ENCODE measurements around the gene CPT2.

The CPT2 gene

GRCh38 chr1:53196485-53197290 is at the start of gene CPT2:
CPT2 (plus strand) TSS chr1:53196824; CDS start chr1:53196944, 120 bp downstream.
- DNase-seq (ENCODE audit: extremely low spot score, insufficient read length, low read depth) = peak; percentile 99
- peak; percentile 88 for FAIRE-seq

DNA sequence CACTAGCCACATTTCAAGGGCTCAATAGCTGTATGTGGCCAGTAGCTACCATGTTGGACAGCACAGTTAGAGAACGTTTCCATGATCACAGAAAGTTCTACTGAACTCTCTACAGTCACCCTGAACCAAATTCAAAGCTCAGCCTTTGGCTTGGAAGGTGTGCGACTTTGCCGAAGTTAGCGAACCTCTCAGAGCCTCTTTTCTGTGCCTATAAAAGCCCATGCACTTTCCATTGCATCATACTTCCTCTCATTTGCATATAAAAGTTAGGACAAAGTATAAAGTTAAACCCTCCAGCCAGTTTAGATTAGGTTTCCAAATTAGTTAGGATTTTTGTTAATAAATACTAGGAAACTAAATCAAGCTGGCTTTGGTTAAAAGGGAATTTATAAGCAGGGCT is 49.5 kb upstream of the CPT2 start:
- no peak for DNase-seq (ENCODE audit: extremely low spot score, insufficient read length, low read depth)
- FAIRE-seq = no peak

GRCh38 chr1:53148123-53148522 is 48.5 kb upstream of the CPT2 start:
- FAIRE-seq = no peak
- no peak for DNase-seq (ENCODE audit: extremely low spot score, insufficient read length, low read depth)

DNA sequence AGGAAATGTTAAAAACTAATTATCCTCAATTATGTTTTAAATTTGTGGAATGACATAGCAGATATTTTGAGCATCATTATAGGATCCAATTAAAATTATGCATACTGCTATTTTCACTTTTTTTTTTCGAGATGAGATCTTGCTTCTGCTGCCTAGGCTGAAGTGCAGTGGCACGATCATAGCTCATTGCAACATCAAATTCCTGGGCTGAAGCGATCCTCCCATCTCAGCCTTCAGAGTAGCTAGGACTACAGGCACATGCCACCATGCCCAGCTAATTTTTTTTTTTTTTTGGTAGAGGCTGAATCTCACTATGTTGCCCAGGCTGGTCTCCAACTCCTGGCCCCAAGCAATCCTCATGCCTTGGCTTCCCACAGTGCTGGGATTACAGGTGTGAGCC is 42.9 kb upstream of the CPT2 start:
- FAIRE-seq (no peak), DNase-seq (ENCODE audit: extremely low spot score, insufficient read length, low read depth) (no peak)

- FAIRE-seq (no peak), DNase-seq (ENCODE audit: extremely low spot score, insufficient read length, low read depth) (no peak)
These were observed 41.7 kb upstream of the CPT2 start for GRCh38 chr1:53154859-53155438.

DNA sequence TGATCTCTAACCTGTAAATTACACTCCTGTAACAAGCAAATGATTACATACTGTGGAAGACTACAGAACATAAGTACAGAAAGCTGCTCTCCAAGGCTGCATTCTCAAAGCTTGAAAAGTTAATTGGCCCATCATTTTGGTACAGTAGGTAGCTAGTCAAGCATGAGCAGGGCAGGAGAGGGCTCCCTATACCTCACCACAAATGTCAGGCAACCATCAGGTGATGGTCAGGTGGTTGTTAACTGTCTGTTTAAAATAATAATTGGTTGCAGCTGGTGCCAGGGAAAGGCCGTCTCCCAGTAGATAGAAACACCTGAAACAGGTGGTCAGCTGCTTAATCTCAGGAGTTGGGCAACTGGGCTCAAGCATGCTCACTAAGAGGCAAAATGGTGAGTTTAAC is 41.1 kb upstream of the CPT2 start:
- DNase-seq (ENCODE audit: extremely low spot score, insufficient read length, low read depth) = no peak
- no peak for FAIRE-seq

DNA sequence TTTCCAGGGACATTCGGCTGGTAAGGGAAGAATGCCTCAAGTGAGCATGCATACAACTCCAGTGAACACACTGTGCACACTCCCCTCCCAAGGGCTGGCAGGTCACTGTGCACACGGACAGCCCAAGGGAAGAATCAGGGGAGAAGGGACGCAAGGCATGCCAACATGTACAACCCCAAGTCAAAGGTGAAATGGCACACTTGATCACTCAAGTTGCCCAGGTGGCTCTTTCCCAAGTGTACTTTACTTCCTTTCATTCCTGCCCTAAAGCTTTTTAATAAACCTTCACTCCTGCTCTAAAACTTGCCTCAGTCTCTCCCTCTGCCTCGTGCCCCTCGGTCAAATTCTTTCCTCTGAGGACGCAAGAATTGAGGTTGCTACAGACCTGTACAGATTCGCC is 40.7 kb upstream of the CPT2 start:
- DNase-seq (ENCODE audit: extremely low spot score, insufficient read length, low read depth) = no peak
- no peak for FAIRE-seq

- DNase-seq (ENCODE audit: extremely low spot score, insufficient read length, low read depth) = no peak
- no peak for FAIRE-seq
These were observed 39.8 kb upstream of the CPT2 start for GRCh38 chr1:53156783-53157182.

GRCh38 chr1:53158900-53159299 is 37.7 kb upstream of the CPT2 start:
- no peak for FAIRE-seq
- no peak for DNase-seq (ENCODE audit: extremely low spot score, insufficient read length, low read depth)

DNA sequence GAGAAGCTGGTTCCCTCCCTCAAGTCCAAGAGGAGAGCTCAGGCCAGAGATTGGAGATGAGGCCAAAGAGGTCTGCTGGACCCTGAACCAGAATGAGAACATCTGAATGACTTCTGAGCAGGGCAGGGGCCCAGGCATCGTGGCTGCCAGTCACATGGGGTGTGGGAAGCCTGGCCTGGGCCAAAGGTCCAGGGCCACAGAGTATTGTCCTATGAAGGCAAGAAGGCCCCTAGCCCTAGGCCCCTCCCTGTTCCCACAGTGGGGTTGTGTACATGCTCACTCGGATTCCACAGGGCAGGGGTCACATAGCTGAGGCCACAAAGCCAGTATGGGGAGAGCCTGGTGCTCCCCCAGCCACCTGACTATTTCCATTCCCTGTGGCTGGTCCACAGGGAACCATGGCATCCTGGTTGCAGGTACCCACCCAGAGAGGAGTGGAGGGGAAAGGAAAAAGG is 35.7 kb upstream of the CPT2 start:
- FAIRE-seq (no peak), DNase-seq (ENCODE audit: extremely low spot score, insufficient read length, low read depth) (no peak)

- DNase-seq (ENCODE audit: extremely low spot score, insufficient read length, low read depth) = no peak
- FAIRE-seq = no peak
These were observed 34.0 kb upstream of the CPT2 start for GRCh38 chr1:53162621-53163020.

GRCh38 chr1:53163291-53163768 is 33.3 kb upstream of the CPT2 start:
- DNase-seq (ENCODE audit: extremely low spot score, insufficient read length, low read depth) (no peak), FAIRE-seq (no peak)

DNA sequence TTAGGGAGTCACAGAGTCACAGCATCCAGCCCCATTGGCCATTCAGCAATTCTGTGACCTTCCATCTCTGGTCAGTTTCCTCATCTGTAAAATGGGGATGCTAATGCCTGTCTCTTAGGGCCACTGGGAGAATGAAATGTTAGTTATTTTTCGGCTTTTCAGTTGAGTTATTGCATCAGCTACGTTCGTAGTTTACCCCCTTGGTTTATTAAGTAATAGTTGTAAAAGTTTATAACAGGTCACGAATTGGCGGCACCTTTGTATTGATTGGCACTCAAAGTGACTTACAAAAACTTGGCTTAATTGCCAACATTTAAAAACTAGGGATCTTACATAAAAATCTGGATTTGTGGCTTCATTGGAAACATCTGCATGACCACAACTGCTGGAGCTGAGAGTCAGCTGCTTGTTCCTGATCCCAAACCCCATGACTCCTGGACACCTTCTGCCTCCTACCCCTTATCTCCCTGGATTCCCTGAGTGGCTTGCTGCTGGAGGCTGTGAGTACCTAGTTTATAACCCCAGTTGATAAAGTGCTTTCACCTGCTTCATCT is 31.1 kb upstream of the CPT2 start:
- DNase-seq (ENCODE audit: extremely low spot score, insufficient read length, low read depth) = no peak
- no peak for FAIRE-seq

DNA sequence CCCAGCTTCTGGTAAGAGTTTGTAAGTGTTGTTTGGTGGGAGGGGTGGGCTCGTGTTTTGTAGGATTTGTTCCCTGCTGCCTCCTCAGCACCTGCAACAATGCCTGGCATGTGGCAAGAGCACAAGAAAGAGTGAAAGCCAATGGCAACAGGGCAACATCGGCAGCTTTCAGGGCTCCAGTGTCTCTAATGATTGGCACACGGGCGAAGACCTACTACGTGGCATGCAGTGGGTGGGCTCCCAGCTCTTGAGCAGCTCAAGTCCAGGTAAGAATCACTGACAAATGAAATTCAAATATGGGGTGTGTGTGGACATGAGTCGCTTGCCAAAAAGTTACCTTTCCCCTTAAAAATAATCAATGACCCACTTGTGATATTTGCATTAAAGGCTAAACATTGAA is 30.3 kb upstream of the CPT2 start:
- no peak for DNase-seq (ENCODE audit: extremely low spot score, insufficient read length, low read depth)
- no peak for FAIRE-seq

DNA sequence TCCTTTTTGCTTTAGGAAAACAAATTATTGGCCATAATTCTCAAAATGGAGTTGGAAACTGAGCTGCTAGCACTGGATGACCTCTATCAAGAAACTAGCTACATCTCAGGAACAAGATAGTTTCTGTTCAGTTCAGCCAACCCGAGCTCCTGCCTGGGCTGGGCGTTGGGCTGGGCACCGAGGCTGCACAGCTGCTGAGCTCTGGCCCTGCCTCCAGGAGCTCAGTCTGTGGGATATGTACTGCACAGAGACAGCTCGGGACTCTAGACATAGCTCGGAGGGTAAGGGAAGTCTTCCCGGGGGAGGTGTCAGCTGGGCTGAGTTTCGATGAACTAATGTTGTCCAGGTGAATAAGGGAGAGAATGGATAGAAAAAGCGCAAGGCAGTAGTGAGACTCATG is 29.7 kb upstream of the CPT2 start:
- no peak for DNase-seq (ENCODE audit: extremely low spot score, insufficient read length, low read depth)
- FAIRE-seq = no peak

GRCh38 chr1:53172426-53173128 is 24.0 kb upstream of the CPT2 start:
- DNase-seq (ENCODE audit: extremely low spot score, insufficient read length, low read depth) = peak; percentile 32

GRCh38 chr1:53174971-53175913 is 21.4 kb upstream of the CPT2 start:
- DNase-seq (ENCODE audit: extremely low spot score, insufficient read length, low read depth) (no peak), FAIRE-seq (no peak)

More at GRCh38 chr1:53172426-53173128, 24.0 kb upstream of the CPT2 start:
- peak; percentile 69 for FAIRE-seq

DNA sequence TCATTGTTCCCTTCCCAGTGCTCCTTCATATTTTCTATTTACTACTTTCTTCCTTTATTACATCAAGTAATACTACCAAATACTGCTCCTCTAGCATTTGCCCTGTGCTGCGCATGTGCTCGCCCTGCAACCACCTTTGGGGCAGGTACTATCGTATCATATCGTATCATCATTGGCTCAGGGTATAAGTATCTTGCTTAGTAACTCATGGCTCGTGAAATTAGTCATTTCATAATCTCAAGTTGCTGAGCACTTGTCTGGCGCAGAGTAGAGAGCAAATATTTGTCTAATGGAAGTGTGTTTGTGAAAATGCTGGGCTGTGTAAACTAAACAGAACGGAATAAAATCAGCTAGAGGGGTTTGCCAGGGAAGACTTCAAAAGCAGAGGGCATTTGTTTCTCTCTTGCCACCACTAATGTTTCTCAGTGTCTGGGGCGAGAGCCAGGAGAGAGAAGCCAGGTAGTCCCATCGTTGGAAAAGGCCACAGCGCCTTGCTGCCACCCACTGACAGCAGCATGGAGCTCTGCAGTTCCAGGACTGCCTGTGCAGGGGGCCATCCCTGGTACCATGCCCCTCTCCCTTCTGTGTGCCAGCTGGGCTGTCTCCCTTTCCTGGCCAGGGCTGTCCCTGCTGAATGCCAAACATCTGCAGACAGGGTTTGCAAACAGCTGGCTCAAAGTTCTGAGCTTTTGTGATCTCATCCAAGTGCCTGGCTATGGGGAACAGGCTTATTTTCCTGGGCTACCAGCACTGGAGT is 20.0 kb upstream of the CPT2 start:
- FAIRE-seq (no peak), DNase-seq (ENCODE audit: extremely low spot score, insufficient read length, low read depth) (no peak)

- FAIRE-seq (no peak), DNase-seq (ENCODE audit: extremely low spot score, insufficient read length, low read depth) (no peak)
These were observed 16.4 kb upstream of the CPT2 start for GRCh38 chr1:53180226-53180625.
